HUES6 (cell line): ENCODE data around the gene DIO3.

Experiments used
- H3K27ac ChIP-seq: 2 replicates; pipeline ENCODE4 v1.7.0; 2013; ENCODE audit warnings: low read depth, mild to moderate bottlenecking, low read length, inconsistent platforms
- H3K27me3 ChIP-seq: 2 replicates; pipeline ENCODE4 v1.6.1; 2013; ENCODE audit warnings: low read length; ENCODE audit not compliant: control insufficient read depth, insufficient read depth
- H3K36me3 ChIP-seq: 2 replicates; pipeline ENCODE4 v1.6.1; 2013; ENCODE audit warnings: low read length; ENCODE audit not compliant: control insufficient read depth, insufficient read depth
- H3K4me1 ChIP-seq: 2 replicates; pipeline ENCODE4 v1.6.1; 2013; ENCODE audit warnings: low read length; ENCODE audit not compliant: control insufficient read depth, insufficient read depth
- H3K4me3 ChIP-seq: 2 replicates; pipeline ENCODE4 v1.5.1; 2013; ENCODE audit warnings: low read depth, low read length
- H3K9ac ChIP-seq: one replicate; pipeline ENCODE4 v1.6.1; 2013; ENCODE audit warnings: mild to moderate bottlenecking, low read length
- H3K9me3 ChIP-seq: 2 replicates; pipeline ENCODE4 v1.6.1; 2013; ENCODE audit warnings: low read depth, low read length; ENCODE audit not compliant: control insufficient read depth, insufficient read depth

DIO3 gene

GRCh38 chr14:101561145-101561896 lies at the start of gene DIO3:
Gene DIO3 (plus strand): TSS chr14:101561495.
- Histone ChIP-seq H3K27me3 (peaks cover 94% of the 10 kb centered on the region), H3K9ac (no peak within 1 kb of the TSS), H3K4me3 (no peak within 1 kb of the TSS; the same call in 1 of the 2 replicates), H3K36me3 (no peaks in the 10 kb centered on the region), H3K27ac (no peak within 1 kb of the TSS), H3K9me3 (peaks cover 13% of the 10 kb centered on the region), H3K4me1 (peaks cover 15% of the 10 kb centered on the region; the same call in 1 of the 2 replicates)

GRCh38 chr14:101511620-101512375 lies 49.5 kb upstream of the DIO3 start:
- Histone ChIP-seq H3K4me3 (no peak overlapping the region), H3K27me3 (no peaks in the 10 kb centered on the region), H3K9ac (no peak overlapping the region), H3K36me3 (no peaks in the 10 kb centered on the region), H3K27ac (no peak overlapping the region), H3K9me3 (peaks cover 12% of the 10 kb centered on the region), H3K4me1 (no peaks in the 10 kb centered on the region)

DNA sequence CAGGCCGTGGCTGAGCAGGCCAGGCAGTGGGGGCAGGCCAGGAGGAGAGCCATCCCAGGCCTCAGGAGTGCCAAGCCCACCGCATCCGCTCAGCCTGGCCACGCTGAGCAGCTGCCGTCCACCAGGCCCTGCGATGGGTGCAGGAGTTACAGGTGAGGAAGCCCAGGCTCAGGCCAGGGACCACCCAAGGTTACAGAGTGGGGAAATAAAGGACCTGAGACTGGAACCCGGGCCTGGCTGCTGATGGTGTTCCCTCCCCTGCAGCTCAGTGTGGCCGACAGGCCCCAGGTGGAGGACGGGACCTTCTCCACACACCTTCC lies 49.0 kb upstream of the DIO3 start:
- H3K4me1 ChIP-seq, result no peaks in the 10 kb centered on the region
- H3K27ac ChIP-seq, result no peak overlapping the region
- no peaks in the 10 kb centered on the region for H3K27me3 ChIP-seq
- H3K9me3 ChIP-seq, result peaks cover 12% of the 10 kb centered on the region
- H3K9ac ChIP-seq, result no peak overlapping the region
- no peak overlapping the region for H3K4me3 ChIP-seq
- no peaks in the 10 kb centered on the region for H3K36me3 ChIP-seq

DNA sequence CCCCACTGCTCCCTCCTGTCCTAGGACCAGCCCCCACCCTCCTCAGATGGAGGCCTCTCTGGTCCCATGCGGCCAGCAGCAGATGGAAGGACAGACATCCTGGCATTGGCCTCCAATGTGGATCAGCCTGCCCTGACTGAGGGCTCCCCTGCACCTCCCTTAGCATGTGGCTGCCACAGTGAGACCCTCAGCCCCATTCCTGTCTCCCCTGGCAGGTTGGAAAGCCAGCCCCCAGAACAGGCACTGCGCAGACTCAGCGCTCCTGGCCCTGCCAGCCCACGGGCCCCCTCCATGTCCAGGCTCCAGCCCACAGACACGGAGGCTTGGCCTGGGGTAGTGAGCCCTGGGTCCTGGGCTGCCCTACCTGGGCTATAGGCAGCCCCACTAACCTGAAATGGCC lies 47.2 kb upstream of the DIO3 start:
- Histone ChIP-seq H3K9ac (no peak overlapping the region), H3K4me3 (no peak overlapping the region), H3K27ac (no peak overlapping the region), H3K9me3 (peaks cover 12% of the 10 kb centered on the region), H3K27me3 (no peaks in the 10 kb centered on the region), H3K36me3 (no peaks in the 10 kb centered on the region), H3K4me1 (no peaks in the 10 kb centered on the region)

DNA sequence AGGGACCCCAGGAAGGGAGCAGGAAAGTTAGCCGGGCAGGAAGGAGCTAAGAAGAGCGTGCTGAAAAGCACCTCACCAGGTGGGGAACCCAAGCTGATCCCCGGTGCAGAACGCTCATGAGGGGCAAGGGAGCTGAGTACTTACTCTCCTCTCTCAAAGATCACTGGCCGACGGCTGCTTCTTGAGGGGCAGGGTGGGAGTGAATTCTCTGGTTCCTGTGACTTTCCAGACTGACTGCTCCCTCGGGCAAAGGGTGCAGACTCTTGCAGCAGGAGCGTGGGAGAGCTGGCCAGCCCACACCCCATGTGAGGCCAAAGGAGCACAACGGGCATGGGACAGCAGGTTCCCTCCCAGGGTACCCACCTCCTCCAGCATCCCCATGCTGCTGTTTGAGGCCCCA lies 44.9 kb upstream of the DIO3 start:
- peaks cover 3% of the 10 kb centered on the region; the same call in 1 of the 2 replicates for H3K4me1 ChIP-seq
- no peaks in the 10 kb centered on the region for H3K27me3 ChIP-seq
- no peak overlapping the region for H3K9ac ChIP-seq
- no peaks in the 10 kb centered on the region for H3K36me3 ChIP-seq
- H3K9me3 ChIP-seq, result peaks cover 12% of the 10 kb centered on the region
- H3K4me3 ChIP-seq, result no peak overlapping the region
- no peak overlapping the region for H3K27ac ChIP-seq

GRCh38 chr14:101518611-101519473 lies 42.5 kb upstream of the DIO3 start:
- H3K36me3 ChIP-seq, result no peaks in the 10 kb centered on the region
- no peak overlapping the region for H3K27ac ChIP-seq
- H3K4me1 ChIP-seq, result peaks cover 3% of the 10 kb centered on the region; the same call in 1 of the 2 replicates
- H3K9ac ChIP-seq, result no peak overlapping the region
- H3K4me3 ChIP-seq, result no peak overlapping the region
- no peaks in the 10 kb centered on the region for H3K27me3 ChIP-seq
- H3K9me3 ChIP-seq, result peaks cover 15% of the 10 kb centered on the region

DNA sequence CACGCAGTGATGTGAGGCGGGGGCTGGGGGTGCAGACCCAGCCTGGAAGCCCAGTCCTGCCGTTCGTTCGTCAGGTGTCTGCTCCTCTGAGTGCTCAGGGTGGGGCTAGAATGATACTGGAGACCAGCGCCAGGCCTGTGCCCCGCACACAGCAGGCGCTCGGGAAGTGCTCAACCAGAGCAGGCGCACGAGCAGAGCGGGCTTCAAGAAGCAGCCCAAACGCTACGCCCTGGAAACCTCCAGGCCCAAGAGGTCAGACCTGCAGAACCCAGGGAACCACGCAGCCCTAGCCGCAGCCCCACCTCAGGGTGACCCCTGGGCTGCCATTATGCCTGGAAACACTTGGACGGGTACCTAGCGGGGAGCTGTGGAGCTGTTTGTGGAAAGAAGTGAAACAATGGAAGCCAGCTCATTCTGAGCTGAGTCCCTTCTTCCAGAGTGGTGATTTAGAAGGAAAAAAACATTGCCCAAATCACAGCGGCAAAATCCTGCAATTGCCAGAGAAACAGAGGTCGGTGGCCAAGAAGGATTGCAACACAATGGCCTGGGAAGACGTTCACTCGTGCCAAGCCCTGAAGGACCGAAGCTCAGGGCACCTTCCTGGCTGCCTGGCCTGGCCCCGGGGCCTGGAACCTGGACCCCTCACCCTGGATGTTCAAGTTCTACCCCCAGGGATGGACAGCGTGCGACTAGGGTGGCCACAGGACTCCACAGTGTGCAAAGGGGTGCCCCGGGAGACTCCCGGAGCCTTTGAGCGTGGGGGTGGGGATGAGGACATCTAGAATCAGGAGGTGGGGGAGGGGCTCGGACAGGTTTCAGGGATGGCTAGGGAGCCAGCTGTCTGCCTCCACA lies 40.4 kb upstream of the DIO3 start:
- Histone ChIP-seq H3K4me3 (no peak overlapping the region), H3K27me3 (no peaks in the 10 kb centered on the region), H3K4me1 (peaks cover 6% of the 10 kb centered on the region; the same call in 1 of the 2 replicates), H3K9ac (no peak overlapping the region), H3K27ac (no peak overlapping the region), H3K9me3 (peaks cover 6% of the 10 kb centered on the region), H3K36me3 (no peaks in the 10 kb centered on the region)

DNA sequence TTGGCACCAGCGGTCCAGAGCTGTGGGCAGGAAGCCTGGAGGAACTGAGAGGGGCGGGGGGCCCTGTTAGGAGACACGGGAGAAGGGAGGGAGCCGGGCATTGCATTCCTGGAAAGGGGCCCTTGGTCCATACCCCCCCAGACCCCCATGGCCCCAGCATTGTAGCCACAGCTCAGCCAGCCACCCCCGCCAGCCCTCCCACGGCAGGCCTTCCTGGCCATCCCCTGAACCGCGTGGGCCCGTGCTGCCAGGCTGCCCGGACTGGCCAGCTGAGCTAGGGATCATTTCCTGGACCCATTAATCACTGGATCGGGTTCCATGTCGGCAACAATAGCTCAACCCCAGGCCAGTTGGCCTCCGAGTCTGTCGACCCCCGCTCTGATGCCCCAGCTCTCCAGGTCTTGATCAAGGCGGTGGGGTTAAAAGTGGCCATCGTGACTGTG lies 39.8 kb upstream of the DIO3 start:
- Histone ChIP-seq H3K4me1 (peaks cover 12% of the 10 kb centered on the region; the same call in 1 of the 2 replicates), H3K9me3 (peaks cover 3% of the 10 kb centered on the region), H3K27me3 (no peaks in the 10 kb centered on the region), H3K4me3 (no peak overlapping the region), H3K9ac (no peak overlapping the region), H3K27ac (no peak overlapping the region), H3K36me3 (no peaks in the 10 kb centered on the region)

DNA sequence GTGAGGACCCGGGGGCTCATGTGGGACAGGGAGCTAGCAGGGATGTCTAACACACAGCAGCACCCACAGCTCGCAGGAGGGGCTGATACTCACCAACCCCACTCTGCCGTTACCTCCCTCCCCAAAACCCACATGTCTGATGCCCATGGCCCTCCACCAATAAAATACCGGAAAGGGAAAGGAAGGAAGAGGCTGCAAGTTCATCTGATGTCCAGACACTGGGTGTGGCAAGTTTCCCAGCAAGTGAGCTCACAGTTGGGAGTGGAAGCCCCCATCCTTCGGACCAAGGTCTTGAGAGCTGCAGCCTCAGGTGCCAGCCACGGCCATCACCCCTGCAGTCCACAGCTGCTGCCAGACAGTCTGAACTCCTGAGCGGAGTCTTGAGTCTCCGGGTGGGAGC lies 39.3 kb upstream of the DIO3 start:
- Histone ChIP-seq H3K9ac (no peak overlapping the region), H3K9me3 (peaks cover 3% of the 10 kb centered on the region; the same call in 1 of the 2 replicates), H3K4me1 (peaks cover 12% of the 10 kb centered on the region; the same call in 1 of the 2 replicates), H3K27me3 (no peaks in the 10 kb centered on the region), H3K27ac (no peak overlapping the region), H3K4me3 (no peak overlapping the region), H3K36me3 (no peaks in the 10 kb centered on the region)
